ENCODE measurements around the gene TMEM54. TPM values are rescaled to one million over a fixed set of nuclear protein-coding genes. Genes with fewer than 3 reads are reported as not detected.

Gene TMEM54
- polyA plus RNA-seq, 1 experiment, result 34.9 TPM

- CTCF ChIA-PET, result interaction anchor here (0.8 to 12.2 kb wide), 4 partner anchors 36 to 158 kb away, joined by 3 to 132 read pairs (median 6); no protein-coding TSS in a partner anchor
- no peak for TF ChIP-seq CTCF (IDR thresholded peaks at IDR 0.05; ENCODE audit: insufficient read depth, low read depth, low read length)
- no peaks in the 10 kb centered on the region; the same call in 1 of the 2 replicates for H3K27me3 ChIP-seq (ENCODE audit: control insufficient read depth, insufficient read depth, low read length)
- H3K4me3 ChIP-seq (ENCODE audit: low read depth, low read length), result no peak overlapping the region
- POLR2A ChIA-PET, result no interaction called here
- H3K36me3 ChIP-seq (ENCODE audit: control insufficient read depth, insufficient read depth, low read length), result no peaks in the 10 kb centered on the region
- no peak for DNase-seq (ENCODE audit: low read depth)
Measured at GRCh38 chr1:32928285-32928684, 27.1 kb upstream of the TMEM54 start.

DNA sequence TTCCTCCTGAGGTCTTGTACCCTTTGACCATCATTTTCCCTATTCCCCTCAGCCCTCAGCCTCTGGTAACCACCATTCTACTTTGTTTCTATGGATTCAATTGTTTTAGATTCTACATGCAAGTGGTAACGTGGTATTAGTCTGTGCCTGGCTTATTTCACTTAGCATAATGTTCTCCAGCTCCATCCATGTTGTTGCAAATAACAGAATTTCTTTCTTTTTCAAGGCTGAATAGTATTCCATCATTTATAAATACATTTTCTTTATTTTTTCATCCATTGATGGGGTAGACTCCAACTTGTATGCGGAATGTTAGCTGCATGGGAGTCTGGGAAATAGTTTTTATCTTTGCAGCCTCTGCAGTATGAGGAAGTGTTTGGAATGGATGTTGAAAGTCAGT is 26.3 kb upstream of the TMEM54 start:
- H3K36me3 ChIP-seq (ENCODE audit: control insufficient read depth, insufficient read depth, low read length), result no peaks in the 10 kb centered on the region
- H3K4me3 ChIP-seq (ENCODE audit: low read depth, low read length), result no peak overlapping the region
- no peaks in the 10 kb centered on the region; the same call in 1 of the 2 replicates for H3K27me3 ChIP-seq (ENCODE audit: control insufficient read depth, insufficient read depth, low read length)
- CTCF ChIA-PET, result interaction anchor here (0.8 to 12.2 kb wide), 3 partner anchors 35 to 159 kb away, joined by 3 to 132 read pairs (median 8); no protein-coding TSS in a partner anchor
- TF ChIP-seq CTCF (IDR thresholded peaks at IDR 0.05; ENCODE audit: insufficient read depth, low read depth, low read length), result no peak
- no peak for DNase-seq (ENCODE audit: low read depth)
- POLR2A ChIA-PET, result no interaction called here

DNA sequence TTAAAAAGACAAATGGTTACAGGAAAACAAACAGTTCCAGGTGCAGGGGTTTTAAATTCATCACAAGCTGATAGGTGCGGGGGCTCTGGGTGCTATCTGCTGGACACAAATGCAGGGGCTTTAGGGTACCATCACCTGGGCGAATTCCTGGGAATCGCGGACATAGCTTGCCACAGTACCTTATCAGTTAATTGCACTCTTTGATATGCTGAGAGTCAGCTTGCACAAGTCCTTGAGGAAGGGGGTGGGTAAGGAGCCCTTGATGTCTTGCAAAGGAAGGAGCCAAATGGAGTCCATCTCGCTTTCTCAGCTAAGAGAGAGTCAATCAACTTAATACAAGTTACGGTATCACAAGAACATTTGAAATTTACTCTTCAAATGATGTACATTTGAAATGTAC is 25.4 kb upstream of the TMEM54 start:
- ChIA-PET POLR2A (no interaction called here), CTCF (interaction anchor here (12.2 kb wide), 1 partner anchor 81 kb away, joined by 132 read pairs; no protein-coding TSS in a partner anchor)
- Histone ChIP-seq H3K27me3 (ENCODE audit: control insufficient read depth, insufficient read depth, low read length) (no peaks in the 10 kb centered on the region; the same call in 1 of the 2 replicates), H3K4me3 (ENCODE audit: low read depth, low read length) (no peak overlapping the region), H3K36me3 (ENCODE audit: control insufficient read depth, insufficient read depth, low read length) (no peaks in the 10 kb centered on the region)
- TF ChIP-seq CTCF (IDR thresholded peaks at IDR 0.05; ENCODE audit: insufficient read depth, low read depth, low read length), result no peak
- no peak for DNase-seq (ENCODE audit: low read depth)

GRCh38 chr1:32925403-32926162 is 24.4 kb upstream of the TMEM54 start:
- POLR2A ChIA-PET, result no interaction called here

More at GRCh38 chr1:32925403-32926162, 24.4 kb upstream of the TMEM54 start:
- no peak overlapping the region for H3K4me3 ChIP-seq (ENCODE audit: low read depth, low read length)
- no peaks in the 10 kb centered on the region for H3K36me3 ChIP-seq (ENCODE audit: control insufficient read depth, insufficient read depth, low read length)
- TF ChIP-seq CTCF (IDR thresholded peaks at IDR 0.05; ENCODE audit: insufficient read depth, low read depth, low read length), result no peak
- no peak for DNase-seq (ENCODE audit: low read depth)
- H3K27me3 ChIP-seq (ENCODE audit: control insufficient read depth, insufficient read depth, low read length), result no peaks in the 10 kb centered on the region; the same call in 1 of the 2 replicates
- CTCF ChIA-PET, result interaction anchor here (0.6 kb wide), 1 partner anchor 9 kb away, joined by 5 read pairs; no protein-coding TSS in a partner anchor

All from BJ (cell line).